HK-2 (cell line): ENCODE results near the gene TRIM47.

Source experiments
- DNase-seq: peaks from one replicate; pipeline ENCODE4 v3.0.0-alpha.2; 2018; ENCODE audit not compliant: unreplicated experiment

Gene TRIM47

GRCh38 chr17:75908201-75908600 lies 29.8 kb upstream of the TRIM47 start:
- DNase-seq = no peak

GRCh38 chr17:75906143-75906884 lies 27.9 kb upstream of the TRIM47 start:
- DNase-seq = no peak

- peak; percentile 98 for DNase-seq
Measured at GRCh38 chr17:75904749-75905521, 26.6 kb upstream of the TRIM47 start, which contains the start of gene MRPL38. MRPL38 (minus strand) TSS chr17:75904884; CDS start chr17:75904875, 9 bp downstream.

GRCh38 chr17:75902406-75902805 lies 24.0 kb upstream of the TRIM47 start:
- no peak for DNase-seq

- no peak for DNase-seq
Measured at GRCh38 chr17:75901727-75902126, 23.3 kb upstream of the TRIM47 start.

- no peak for DNase-seq
Measured at GRCh38 chr17:75900691-75901533, 22.5 kb upstream of the TRIM47 start.

- DNase-seq = no peak
Measured at GRCh38 chr17:75899767-75900468, 21.5 kb upstream of the TRIM47 start.

GRCh38 chr17:75899353-75899752 lies 21.0 kb upstream of the TRIM47 start:
- no peak for DNase-seq

GRCh38 chr17:75898791-75899190 lies 20.4 kb upstream of the TRIM47 start:
- DNase-seq = no peak

- DNase-seq = no peak
Measured at GRCh38 chr17:75898065-75898464, 19.7 kb upstream of the TRIM47 start.

- DNase-seq = no peak
Measured at GRCh38 chr17:75897160-75898019, 19.0 kb upstream of the TRIM47 start.

- DNase-seq = peak; percentile 78
Measured at GRCh38 chr17:75896415-75897159, 18.2 kb upstream of the TRIM47 start, which contains the start of gene TRIM65. TRIM65 (minus strand) TSS chr17:75896951; CDS start chr17:75896937, 14 bp downstream.

- DNase-seq = no peak
Measured at GRCh38 chr17:75895370-75896155, 17.2 kb upstream of the TRIM47 start.

- no peak for DNase-seq
Measured at GRCh38 chr17:75894049-75894733, 15.8 kb upstream of the TRIM47 start.

- no peak for DNase-seq
Measured at GRCh38 chr17:75893305-75894048, 15.1 kb upstream of the TRIM47 start.

- DNase-seq = no peak
Measured at GRCh38 chr17:75892556-75893224, 14.3 kb upstream of the TRIM47 start.
